Lower lobe of right lung (tissue), 2 donors: ENCODE results near the gene CACNA1D. TPM values are rescaled to one million over a fixed set of nuclear protein-coding genes. Genes with fewer than 3 reads are reported as not detected.

Source experiments
- ATAC-seq, 2 donors: fragments of 200-7000 bp; cut with Tn5 transposase; one replicate each; pipeline ENCODE4 v1.9.1; 2020 to 2022; ENCODE audit warnings: mild to moderate bottlenecking in 2 of 2, moderate library complexity in 2 of 2
- DNase-seq: peaks from one replicate; pipeline ENCODE4 v3.0.0-alpha.2; 2020
- H3K27ac ChIP-seq: fragments of 200-600 bp; one replicate; pipeline ENCODE4 v1.8.0; 2022
- H3K27me3 ChIP-seq: fragments of 200-600 bp; one replicate; pipeline ENCODE4 v1.8.0; 2022; ENCODE audit warnings: low read depth
- H3K36me3 ChIP-seq: fragments of 200-600 bp; one replicate; pipeline ENCODE4 v1.8.0; 2022; ENCODE audit warnings: mild to moderate bottlenecking
- H3K4me1 ChIP-seq: fragments of 200-600 bp; one replicate; pipeline ENCODE4 v1.8.0; 2022
- H3K4me3 ChIP-seq: fragments of 200-600 bp; one replicate; pipeline ENCODE4 v1.8.0; 2022; ENCODE audit warnings: mild to moderate bottlenecking
- H3K9me3 ChIP-seq: fragments of 200-600 bp; one replicate; pipeline ENCODE4 v1.8.0; 2022
- intact Hi-C: fragments of 100-400 bp; cut with DNase I; formaldehyde crosslinking; loops from one replicate; pipeline ENCODE4 v1.11.0; 2022
- total RNA-seq: library from RNA; stranded (reverse); fragmentation: NEBNext Ultra II Directional; extraction: Animal tissue kit (Norgen Biotek cat#: 25700); gene quantifications from one replicate; pipeline ENCODE4 v1.2.1, GENCODE V29; 2021
- TF ChIP-seq, protein P1 (sequence below): fragments of 200-600 bp; IDR thresholded peaks from one replicate; pipeline ENCODE4 v1.8.0; 2022; ENCODE audit warnings: antibody characterized with exemption, mild to moderate bottlenecking
- donor health status: DM: no; HTN: yes; CAD: no; lungs with severe emphysema.

Gene CACNA1D
- total RNA-seq, 1 donor from 2014 or later, result 33.6 TPM

DNA sequence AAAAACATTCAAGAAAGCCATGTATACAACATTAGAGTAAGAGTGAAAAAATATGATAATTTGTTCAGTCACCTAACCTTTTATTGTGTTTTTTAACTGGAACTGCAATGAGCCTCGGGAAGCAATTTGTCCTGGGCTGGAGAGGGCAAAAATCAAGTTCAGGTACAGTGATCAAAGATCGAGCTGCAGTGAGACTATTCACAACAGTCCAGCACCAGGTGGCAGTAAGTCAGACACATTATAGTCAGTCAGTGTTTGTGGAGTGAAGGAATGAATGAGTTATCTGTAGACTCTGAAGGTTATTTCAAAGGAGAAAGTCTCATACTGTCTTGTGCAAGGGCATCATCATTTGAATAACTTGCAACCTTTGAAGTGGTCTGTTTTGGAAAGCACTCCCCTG is 235.2 kb downstream of the CACNA1D start:
- no peak overlapping the region for H3K4me3 ChIP-seq
- TF ChIP-seq, protein P1, sequence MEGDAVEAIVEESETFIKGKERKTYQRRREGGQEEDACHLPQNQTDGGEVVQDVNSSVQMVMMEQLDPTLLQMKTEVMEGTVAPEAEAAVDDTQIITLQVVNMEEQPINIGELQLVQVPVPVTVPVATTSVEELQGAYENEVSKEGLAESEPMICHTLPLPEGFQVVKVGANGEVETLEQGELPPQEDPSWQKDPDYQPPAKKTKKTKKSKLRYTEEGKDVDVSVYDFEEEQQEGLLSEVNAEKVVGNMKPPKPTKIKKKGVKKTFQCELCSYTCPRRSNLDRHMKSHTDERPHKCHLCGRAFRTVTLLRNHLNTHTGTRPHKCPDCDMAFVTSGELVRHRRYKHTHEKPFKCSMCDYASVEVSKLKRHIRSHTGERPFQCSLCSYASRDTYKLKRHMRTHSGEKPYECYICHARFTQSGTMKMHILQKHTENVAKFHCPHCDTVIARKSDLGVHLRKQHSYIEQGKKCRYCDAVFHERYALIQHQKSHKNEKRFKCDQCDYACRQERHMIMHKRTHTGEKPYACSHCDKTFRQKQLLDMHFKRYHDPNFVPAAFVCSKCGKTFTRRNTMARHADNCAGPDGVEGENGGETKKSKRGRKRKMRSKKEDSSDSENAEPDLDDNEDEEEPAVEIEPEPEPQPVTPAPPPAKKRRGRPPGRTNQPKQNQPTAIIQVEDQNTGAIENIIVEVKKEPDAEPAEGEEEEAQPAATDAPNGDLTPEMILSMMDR, result no peak
- intact Hi-C loops, result no loop called here
- H3K27me3 ChIP-seq, result no peaks in the 10 kb centered on the region
- DNase-seq (no peak), ATAC-seq (no peak)
- H3K27ac ChIP-seq, result no peak overlapping the region
- peaks cover 8% of the 10 kb centered on the region for H3K36me3 ChIP-seq
- H3K9me3 ChIP-seq, result no peaks in the 10 kb centered on the region
- H3K4me1 ChIP-seq, result no peaks in the 10 kb centered on the region

GRCh38 chr3:53730576-53730975 is 236.2 kb downstream of the CACNA1D start:
- DNase-seq (no peak), ATAC-seq (no peak)
- Histone ChIP-seq H3K27ac (no peak overlapping the region), H3K4me3 (no peak overlapping the region), H3K36me3 (peaks cover 8% of the 10 kb centered on the region), H3K27me3 (no peaks in the 10 kb centered on the region), H3K4me1 (no peaks in the 10 kb centered on the region), H3K9me3 (no peaks in the 10 kb centered on the region)
- intact Hi-C loops, result no loop called here
- TF ChIP-seq, protein P1, result no peak

DNA sequence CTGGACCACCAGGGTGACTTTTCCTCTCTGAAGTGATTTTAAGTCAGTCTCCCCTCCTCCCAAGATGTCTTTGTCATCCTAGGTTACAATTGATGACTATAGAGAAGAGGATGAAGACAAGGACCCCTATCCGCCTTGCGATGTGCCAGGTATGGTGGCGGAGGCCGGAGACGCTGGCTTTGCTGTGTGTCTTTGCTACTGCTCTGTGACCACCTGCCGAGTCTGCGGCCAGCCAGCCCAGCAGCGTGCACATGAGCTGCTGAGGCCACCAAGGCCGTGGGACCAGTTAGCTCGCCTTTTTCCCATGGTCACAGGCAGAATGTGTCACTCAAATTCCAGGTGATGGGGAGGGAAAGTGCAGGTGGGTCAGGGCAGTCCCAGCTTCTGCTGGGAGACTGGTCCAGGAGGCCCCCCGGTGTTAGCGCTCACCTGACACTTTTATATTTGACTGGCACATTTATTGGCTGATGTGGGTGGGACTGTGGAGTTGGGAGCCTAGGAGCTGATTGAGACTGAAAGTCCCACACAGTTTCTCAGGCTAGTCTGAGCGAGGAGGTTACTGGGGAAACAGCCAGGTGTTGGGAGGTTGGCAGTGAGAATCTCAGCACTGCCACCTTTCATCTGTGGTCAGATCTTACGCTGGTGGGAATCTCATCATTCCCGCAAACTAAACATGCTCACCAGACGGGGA is 237.7 kb downstream of the CACNA1D start:
- no peak overlapping the region for H3K4me3 ChIP-seq
- TF ChIP-seq, protein P1, result no peak
- no peaks in the 10 kb centered on the region for H3K4me1 ChIP-seq
- no peaks in the 10 kb centered on the region for H3K27me3 ChIP-seq
- intact Hi-C loops, result no loop called here
- H3K36me3 ChIP-seq, result peaks cover 4% of the 10 kb centered on the region
- DNase-seq (no peak), ATAC-seq (no peak)
- H3K27ac ChIP-seq, result no peak overlapping the region
- H3K9me3 ChIP-seq, result no peaks in the 10 kb centered on the region

DNA sequence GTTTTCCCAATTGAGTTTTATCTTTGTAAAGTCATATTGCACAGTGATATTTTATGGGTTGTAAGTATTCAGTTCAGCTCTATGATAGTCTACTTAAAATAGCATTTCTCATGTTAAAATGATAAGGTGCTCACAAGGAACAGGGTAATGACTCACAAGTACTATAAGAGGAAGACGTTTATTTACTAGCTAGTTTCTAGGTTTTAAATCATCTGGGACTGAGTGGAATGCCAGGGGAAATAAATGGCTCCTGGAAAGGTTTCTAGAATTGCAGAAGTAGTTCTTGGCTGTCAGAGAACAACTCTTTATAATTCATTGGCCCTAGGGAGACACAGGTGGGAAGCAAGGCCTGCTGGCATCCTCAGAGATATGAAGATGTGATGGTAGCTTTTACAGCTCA is 239.0 kb downstream of the CACNA1D start:
- Histone ChIP-seq H3K36me3 (no peaks in the 10 kb centered on the region), H3K27ac (no peak overlapping the region), H3K9me3 (no peaks in the 10 kb centered on the region), H3K4me1 (no peaks in the 10 kb centered on the region), H3K27me3 (no peaks in the 10 kb centered on the region), H3K4me3 (no peak overlapping the region)
- ATAC-seq (no peak), DNase-seq (no peak)
- TF ChIP-seq, protein P1, result no peak
- intact Hi-C loops, result no loop called here

GRCh38 chr3:53739966-53740365 is 245.6 kb downstream of the CACNA1D start:
- no peak overlapping the region for H3K27ac ChIP-seq
- TF ChIP-seq, protein P1, result no peak
- intact Hi-C loops, result no loop called here
- no peaks in the 10 kb centered on the region for H3K36me3 ChIP-seq
- no peak for DNase-seq
- no peaks in the 10 kb centered on the region for H3K9me3 ChIP-seq
- H3K4me3 ChIP-seq, result no peak overlapping the region
- no peaks in the 10 kb centered on the region for H3K4me1 ChIP-seq
- ATAC-seq, result no peak
- H3K27me3 ChIP-seq, result no peaks in the 10 kb centered on the region
